ENCODE measurements around the gene ZNF407.

The ZNF407 gene

DNA sequence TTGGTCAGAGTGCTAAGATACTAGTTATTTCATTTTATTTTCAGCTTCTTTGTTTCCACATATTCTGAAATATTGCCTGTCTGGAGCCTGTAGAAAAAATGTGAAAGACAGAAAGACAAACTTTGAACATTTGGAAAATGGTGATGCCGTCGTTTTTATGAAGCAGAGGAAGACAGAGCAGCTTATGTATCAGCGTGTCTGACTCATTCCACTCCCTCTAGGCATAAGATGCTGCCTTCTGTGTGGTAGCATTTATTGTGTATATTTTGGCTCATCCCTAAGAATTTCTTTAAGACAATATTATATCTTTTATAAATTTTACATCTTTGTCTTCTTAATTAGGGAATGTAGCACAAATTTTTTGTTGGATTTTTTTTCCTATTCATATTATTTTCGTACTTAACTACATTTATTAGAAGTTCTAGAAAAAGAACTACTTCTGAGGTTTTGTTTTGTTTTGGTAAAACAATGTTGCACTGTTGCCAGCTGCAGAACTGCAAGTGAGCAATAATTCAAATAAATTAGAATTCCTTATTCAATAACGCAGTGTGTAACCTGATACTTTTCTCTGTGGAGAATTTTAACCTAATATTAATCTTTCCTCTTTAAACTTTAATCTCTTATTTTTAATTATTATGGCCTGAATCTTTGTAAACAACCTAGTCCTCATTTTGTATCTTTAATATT, 300.4 kb downstream of the ZNF407 start:
- peaks cover 5% of the 10 kb centered on the region for H3K4me1 ChIP-seq (ENCODE audit: insufficient read depth, low read length)
- no peak overlapping the region for H3K9ac ChIP-seq (ENCODE audit: low read depth, low read length)
- no peaks in the 10 kb centered on the region for H3K9me3 ChIP-seq (ENCODE audit: control insufficient read depth, insufficient read depth, low read length)
- no peaks in the 10 kb centered on the region for H3K36me3 ChIP-seq (ENCODE audit: insufficient read depth, low read length)

DNA sequence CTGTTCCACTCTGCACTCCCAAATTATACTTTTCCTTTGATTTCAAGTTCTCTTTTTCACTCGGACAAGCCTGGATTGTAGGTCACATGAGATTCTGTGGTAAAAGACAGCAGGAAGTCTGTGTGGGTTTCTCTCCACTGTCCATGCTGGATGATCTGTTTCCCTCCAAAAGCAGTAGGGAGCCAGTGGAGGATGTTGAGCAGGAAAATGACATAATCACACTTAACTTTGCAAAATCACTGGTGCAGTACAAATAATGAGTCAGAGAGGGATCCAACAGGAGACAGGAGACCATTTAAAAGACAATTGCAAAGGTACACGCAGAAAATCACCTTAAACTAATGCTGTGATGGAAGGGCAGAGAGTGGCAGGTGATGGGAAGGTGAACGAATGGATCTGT, 301.3 kb downstream of the ZNF407 start:
- Histone ChIP-seq H3K4me1 (ENCODE audit: insufficient read depth, low read length) (peaks cover 10% of the 10 kb centered on the region), H3K36me3 (ENCODE audit: insufficient read depth, low read length) (no peaks in the 10 kb centered on the region), H3K9ac (ENCODE audit: low read depth, low read length) (no peak overlapping the region), H3K9me3 (ENCODE audit: control insufficient read depth, insufficient read depth, low read length) (no peaks in the 10 kb centered on the region)

DNA sequence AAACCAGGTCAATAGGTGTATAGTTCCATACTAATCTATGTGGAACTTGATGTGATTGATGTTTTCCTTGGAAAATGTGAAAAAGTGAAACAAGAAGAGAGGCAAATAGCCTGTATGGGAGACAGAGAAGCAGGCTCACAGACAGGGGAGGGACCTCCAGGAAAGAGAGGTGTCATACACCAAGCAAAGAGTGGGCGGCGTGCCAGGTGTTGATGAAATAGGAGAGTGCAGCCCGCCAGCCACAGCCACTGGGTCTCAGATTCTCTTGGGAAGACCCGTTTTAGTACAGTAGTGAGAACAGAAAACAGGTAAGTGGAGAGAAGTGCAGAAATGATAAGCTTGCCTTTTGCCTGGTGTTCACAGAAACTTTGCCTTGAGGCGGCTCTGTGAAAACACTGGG, 301.9 kb downstream of the ZNF407 start:
- Histone ChIP-seq H3K9me3 (ENCODE audit: control insufficient read depth, insufficient read depth, low read length) (no peaks in the 10 kb centered on the region), H3K4me1 (ENCODE audit: insufficient read depth, low read length) (peaks cover 15% of the 10 kb centered on the region), H3K36me3 (ENCODE audit: insufficient read depth, low read length) (no peaks in the 10 kb centered on the region), H3K9ac (ENCODE audit: low read depth, low read length) (no peak overlapping the region)

DNA sequence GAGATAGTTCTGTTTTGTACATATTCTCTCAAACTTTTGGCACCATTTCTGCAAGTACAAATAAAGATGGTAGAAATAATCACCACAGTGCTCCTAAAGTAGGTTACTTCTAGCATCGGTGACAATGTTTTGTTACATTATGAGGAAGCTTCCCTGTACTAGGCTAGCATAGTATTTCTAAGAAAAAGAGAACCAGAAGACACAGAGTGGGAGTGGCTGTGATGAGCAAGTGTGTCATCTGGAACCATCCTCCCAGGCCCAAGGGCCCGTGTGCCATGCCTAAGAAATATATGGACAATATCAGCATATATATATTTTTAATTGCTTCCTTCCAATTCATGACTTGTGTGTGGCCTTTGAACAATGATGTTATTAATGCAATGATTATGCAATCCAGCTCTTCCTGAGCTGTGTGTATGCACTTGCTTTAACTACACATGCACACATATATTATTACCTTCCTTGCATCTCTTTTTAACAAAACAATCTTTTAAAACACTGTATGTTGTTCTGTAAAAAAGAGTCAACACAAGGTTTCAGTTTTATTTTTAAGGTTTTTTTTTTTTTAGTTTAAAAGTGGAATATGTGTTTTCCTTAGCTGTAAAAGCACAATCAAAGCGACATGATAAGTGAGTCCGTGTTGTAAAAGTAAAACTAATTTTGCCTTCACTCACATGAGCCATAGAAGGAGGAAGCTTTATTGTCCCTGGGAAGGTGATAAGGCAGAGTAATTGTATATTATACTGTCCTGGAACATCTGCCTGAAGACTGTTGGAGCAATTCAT, 303.9 kb downstream of the ZNF407 start:
- Histone ChIP-seq H3K9me3 (ENCODE audit: control insufficient read depth, insufficient read depth, low read length) (no peaks in the 10 kb centered on the region), H3K9ac (ENCODE audit: low read depth, low read length) (no peak overlapping the region), H3K36me3 (ENCODE audit: insufficient read depth, low read length) (no peaks in the 10 kb centered on the region), H3K4me1 (ENCODE audit: insufficient read depth, low read length) (peaks cover 15% of the 10 kb centered on the region)

DNA sequence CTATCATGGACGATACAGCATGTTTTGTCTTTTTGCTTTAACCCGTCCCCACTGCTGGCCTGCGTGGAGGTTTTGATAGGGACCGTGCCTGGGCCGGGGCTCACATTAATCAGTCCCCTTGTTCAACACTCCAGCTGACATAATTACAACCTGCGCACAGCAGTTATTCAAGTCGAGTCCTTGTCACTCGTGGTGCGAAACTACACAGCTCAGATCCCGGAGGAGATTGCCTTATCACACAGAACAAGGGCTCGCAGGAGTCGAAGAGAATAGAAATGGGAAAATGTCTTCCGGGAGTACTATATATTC, 304.4 kb downstream of the ZNF407 start:
- H3K9me3 ChIP-seq (ENCODE audit: control insufficient read depth, insufficient read depth, low read length) = no peaks in the 10 kb centered on the region
- no peak overlapping the region for H3K9ac ChIP-seq (ENCODE audit: low read depth, low read length)
- no peaks in the 10 kb centered on the region for H3K36me3 ChIP-seq (ENCODE audit: insufficient read depth, low read length)
- peaks cover 15% of the 10 kb centered on the region for H3K4me1 ChIP-seq (ENCODE audit: insufficient read depth, low read length)

DNA sequence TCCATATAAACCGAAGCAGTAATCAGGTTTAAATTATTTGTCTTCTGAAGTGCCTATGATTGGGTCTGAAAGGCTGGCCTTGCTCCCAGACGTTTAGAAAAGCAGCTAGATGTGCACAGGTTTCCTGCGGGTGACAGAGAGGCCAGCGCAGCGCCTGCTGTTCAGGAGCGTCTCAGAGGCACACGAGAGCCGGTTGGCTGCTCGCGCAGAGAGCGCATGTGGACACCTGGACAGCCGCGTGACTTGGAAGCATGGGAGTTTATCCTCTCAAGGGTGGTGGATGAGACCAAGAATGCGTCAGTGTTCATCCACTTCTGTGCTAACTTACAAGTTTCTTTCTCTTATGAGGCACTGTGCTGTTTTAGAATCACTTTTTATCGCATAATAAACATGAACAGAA, 307.6 kb downstream of the ZNF407 start:
- no peaks in the 10 kb centered on the region for H3K36me3 ChIP-seq (ENCODE audit: insufficient read depth, low read length)
- no peak overlapping the region for H3K9ac ChIP-seq (ENCODE audit: low read depth, low read length)

DNA sequence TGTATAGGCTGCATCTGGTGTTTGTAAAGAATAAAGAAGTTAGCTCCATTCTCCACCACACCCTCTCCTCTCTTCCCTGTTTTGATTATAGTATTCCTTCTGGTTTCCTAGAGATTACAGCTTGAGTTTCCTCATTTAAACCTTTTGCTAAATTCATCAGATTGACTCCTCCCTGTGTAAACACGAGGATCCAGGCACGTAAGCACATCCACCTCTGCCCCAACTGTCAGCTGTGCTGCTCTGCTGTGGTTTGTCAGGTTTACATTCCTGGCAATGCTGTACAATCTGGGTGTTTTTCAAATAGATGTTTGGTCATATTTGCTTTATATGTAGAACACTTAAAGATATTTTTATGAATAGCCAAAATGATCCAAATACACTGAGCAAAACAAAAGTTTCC, 308.5 kb downstream of the ZNF407 start:
- peaks cover 10% of the 10 kb centered on the region; the same call in 1 of the 2 replicates for H3K4me1 ChIP-seq (ENCODE audit: insufficient read depth, low read length)
- H3K36me3 ChIP-seq (ENCODE audit: insufficient read depth, low read length) = no peaks in the 10 kb centered on the region
- no peak overlapping the region for H3K9ac ChIP-seq (ENCODE audit: low read depth, low read length)

More for the DNA sequence above, 307.6 kb downstream of the ZNF407 start:
- Histone ChIP-seq H3K4me1 (ENCODE audit: insufficient read depth, low read length) (peaks cover 10% of the 10 kb centered on the region; the same call in 1 of the 2 replicates), H3K9me3 (ENCODE audit: control insufficient read depth, insufficient read depth, low read length) (no peaks in the 10 kb centered on the region)

DNA sequence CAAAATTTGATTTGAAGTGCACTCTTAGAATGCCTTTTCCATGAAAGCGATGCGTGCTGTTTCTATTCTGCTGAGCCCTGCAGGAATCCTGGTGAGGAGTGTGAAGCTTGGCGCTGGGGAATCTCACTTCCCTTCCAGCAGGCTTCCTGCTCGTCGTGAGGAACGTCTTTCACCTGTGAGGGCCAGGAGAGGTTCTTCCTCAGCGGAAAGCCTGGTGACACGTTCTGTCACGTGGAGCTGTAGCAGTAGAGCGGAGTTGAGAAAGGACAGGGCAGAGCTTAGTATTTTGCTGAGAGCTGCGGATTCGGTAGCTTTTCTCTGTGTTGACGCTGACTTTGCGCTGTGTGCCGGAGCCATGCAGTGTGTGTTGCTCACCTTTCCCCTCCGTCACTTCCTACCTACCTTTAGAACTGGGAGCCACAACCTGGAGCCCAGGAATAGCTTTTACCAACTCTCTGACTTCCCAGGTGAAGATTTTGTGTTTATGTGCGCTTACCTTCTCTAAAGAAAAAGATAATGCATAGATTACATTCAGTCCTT, 316.5 kb downstream of the ZNF407 start:
- Histone ChIP-seq H3K4me1 (ENCODE audit: insufficient read depth, low read length) (peaks cover 9% of the 10 kb centered on the region; the same call in 1 of the 2 replicates), H3K36me3 (ENCODE audit: insufficient read depth, low read length) (no peaks in the 10 kb centered on the region), H3K9ac (ENCODE audit: low read depth, low read length) (no peak overlapping the region), H3K9me3 (ENCODE audit: control insufficient read depth, insufficient read depth, low read length) (no peaks in the 10 kb centered on the region)

More for the DNA sequence above, 308.5 kb downstream of the ZNF407 start:
- no peaks in the 10 kb centered on the region for H3K9me3 ChIP-seq (ENCODE audit: control insufficient read depth, insufficient read depth, low read length)

DNA sequence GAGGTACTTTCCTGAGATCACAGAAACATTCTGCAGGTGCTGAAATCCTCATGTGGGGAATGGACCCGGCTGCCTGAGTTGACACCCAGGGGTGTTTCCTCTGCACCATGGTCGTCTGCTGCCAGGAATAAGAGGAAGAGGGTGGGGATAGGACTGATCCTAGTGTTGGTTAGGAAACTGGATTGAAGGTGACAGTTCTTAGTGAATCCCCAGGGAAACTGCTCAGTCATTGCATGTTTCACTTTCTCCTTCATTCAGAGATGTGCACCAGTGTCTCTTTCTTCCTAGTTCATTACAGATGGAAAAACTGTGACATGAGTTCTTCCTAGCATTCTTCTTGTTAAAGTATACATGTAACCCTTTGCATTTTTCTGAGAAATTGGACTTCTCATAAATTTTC, 317.0 kb downstream of the ZNF407 start:
- H3K9ac ChIP-seq (ENCODE audit: low read depth, low read length) = no peak overlapping the region
- no peaks in the 10 kb centered on the region for H3K9me3 ChIP-seq (ENCODE audit: control insufficient read depth, insufficient read depth, low read length)
- no peaks in the 10 kb centered on the region for H3K36me3 ChIP-seq (ENCODE audit: insufficient read depth, low read length)
- peaks cover 9% of the 10 kb centered on the region; the same call in 1 of the 2 replicates for H3K4me1 ChIP-seq (ENCODE audit: insufficient read depth, low read length)

DNA sequence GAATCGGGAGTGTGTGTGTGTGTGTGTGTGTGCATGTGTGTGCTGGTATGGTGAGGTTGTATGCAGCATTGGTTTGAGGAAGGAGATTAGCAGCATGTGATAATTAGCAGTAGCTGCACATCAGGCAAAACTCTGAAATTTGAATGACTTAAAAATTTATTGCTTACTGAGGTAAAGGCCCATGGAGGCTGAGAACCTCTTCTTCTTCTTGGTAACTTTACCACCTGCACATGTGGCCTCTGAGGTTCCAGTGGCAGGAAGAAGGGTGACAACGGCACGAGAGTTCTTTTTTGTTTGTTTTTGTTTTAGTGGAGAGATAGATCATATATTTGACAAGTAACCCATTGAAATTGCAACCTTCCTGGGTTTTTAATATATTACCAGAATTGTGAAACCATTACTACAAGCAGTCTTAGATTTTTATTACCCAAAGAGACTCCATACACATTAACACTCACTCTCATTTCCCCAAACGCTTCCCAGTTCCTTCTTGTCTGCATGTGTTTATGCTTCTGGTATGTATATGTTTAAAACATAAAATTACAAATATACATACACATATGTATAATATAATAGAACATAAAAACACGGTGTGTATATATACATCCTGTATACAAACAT, 319.2 kb downstream of the ZNF407 start:
- Histone ChIP-seq H3K36me3 (ENCODE audit: insufficient read depth, low read length) (no peaks in the 10 kb centered on the region), H3K9me3 (ENCODE audit: control insufficient read depth, insufficient read depth, low read length) (no peaks in the 10 kb centered on the region), H3K4me1 (ENCODE audit: insufficient read depth, low read length) (peaks cover 14% of the 10 kb centered on the region), H3K9ac (ENCODE audit: low read depth, low read length) (no peak overlapping the region)

DNA sequence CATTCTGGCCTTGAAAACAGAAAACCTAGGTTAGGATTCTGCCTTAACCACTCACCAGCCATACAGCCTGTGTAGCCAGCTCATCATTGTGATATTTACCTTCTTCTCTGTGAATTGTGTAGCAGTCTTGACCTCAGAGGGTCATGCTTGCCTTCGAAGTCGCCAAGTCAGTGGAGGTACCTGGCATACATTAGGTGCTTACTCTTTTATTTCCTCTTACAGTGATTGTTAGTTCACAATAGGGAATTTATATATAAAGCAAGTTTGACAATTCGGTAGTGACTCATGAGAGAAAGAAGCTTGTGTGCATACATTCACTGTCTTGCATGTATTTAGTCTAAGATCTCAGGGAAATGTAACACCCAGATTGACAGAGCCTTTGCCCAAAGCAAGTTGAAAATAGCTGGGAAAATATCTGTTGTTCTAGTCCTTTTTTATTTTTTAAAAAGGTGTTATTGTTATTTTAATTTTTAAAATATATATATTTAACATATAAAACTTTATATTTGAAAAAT, 320.7 kb downstream of the ZNF407 start:
- H3K36me3 ChIP-seq (ENCODE audit: insufficient read depth, low read length) = no peaks in the 10 kb centered on the region
- peaks cover 24% of the 10 kb centered on the region for H3K4me1 ChIP-seq (ENCODE audit: insufficient read depth, low read length)
- no peak overlapping the region for H3K9ac ChIP-seq (ENCODE audit: low read depth, low read length)
- H3K9me3 ChIP-seq (ENCODE audit: control insufficient read depth, insufficient read depth, low read length) = no peaks in the 10 kb centered on the region

DNA sequence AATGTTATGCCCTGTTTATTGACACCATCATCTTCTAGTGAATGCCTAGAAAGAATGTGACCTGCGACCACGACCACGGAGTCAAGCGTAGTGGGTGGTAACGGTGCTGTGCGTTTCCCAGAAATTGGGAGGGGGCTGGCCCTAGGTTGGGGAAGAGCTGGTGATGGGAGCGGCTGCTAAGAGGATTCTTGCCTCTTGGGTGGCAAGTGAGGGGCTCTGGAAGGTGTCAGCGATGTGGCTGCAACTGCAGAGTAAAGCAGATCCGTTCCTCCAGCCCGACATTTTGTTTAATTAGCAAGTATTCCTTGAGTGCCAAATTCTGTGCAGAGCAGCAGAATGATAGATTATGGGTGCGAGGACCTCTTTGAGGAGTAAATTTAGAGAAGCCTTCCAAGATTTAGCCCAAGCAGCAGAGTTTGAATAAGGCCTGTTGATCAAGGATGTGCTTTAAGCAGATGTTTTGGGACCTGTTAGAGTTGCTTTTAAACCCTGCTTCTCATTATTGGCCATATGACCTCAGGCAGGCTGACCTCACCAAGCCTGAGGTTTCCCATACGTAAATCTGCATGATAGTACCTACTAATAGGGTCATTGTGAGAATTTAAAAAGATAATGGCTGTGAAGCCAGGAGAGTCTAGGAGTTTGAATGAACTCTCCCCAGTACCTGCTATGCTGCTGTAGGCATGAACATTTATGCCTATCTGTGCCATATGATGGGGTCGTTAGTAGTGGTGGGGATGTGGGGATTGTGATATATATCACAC, 323.6 kb downstream of the ZNF407 start:
- peaks cover 24% of the 10 kb centered on the region for H3K4me1 ChIP-seq (ENCODE audit: insufficient read depth, low read length)
- no peaks in the 10 kb centered on the region for H3K36me3 ChIP-seq (ENCODE audit: insufficient read depth, low read length)
- H3K9me3 ChIP-seq (ENCODE audit: control insufficient read depth, insufficient read depth, low read length) = no peaks in the 10 kb centered on the region
- H3K9ac ChIP-seq (ENCODE audit: low read depth, low read length) = peak overlapping the region; percentile 1; the same call in 1 of the 2 replicates

DNA sequence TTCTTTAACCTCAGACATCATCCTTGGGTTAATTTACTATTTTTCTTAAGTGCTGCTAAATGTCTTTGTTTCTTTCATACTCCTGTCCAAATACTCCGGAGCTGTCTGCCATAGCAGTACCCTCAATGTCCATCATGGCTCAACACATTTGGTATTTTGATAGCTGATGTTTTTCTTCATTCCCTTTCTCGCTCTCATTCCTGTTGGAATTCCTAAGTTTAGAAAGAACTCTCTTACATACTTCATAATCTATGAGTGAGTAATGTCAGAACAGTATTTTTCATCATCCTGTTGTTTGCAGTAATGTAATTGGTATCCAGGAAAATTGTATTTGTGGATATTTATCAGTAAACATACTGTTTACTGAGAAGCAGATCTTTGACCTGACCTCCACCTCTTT, 328.4 kb downstream of the ZNF407 start:
- Histone ChIP-seq H3K36me3 (ENCODE audit: insufficient read depth, low read length) (no peaks in the 10 kb centered on the region), H3K4me1 (ENCODE audit: insufficient read depth, low read length) (peaks cover 12% of the 10 kb centered on the region), H3K9ac (ENCODE audit: low read depth, low read length) (no peak overlapping the region), H3K9me3 (ENCODE audit: control insufficient read depth, insufficient read depth, low read length) (no peaks in the 10 kb centered on the region)
